Astrocyte (in vitro differentiated cells and primary cell): Measurements from ENCODE around the gene PXT1. TPM values are rescaled to one million over a fixed set of nuclear protein-coding genes. Genes with fewer than 3 reads are reported as not detected.

Source experiments
- DNase-seq: peaks from one replicate; pipeline ENCODE4 v3.0.0-alpha.2; 2010; ENCODE audit warnings: low read depth
- FAIRE-seq: peaks from 2 replicates; lab custom pipeline; 2011; peaks lifted over from hg19 to GRCh38; lab: Jason Lieb, UNC
- H2AFZ ChIP-seq: 2 replicates; pipeline ENCODE4 v1.6.0; 2012; ENCODE audit warnings: low read depth, low read length, inconsistent platforms
- H3K27ac ChIP-seq: 2 replicates; pipeline ENCODE4 v1.5.1; 2011; ENCODE audit warnings: low read depth, low read length, inconsistent platforms
- H3K27me3 ChIP-seq: 2 replicates; pipeline ENCODE4 v1.6.0; 2011; ENCODE audit warnings: low read length, inconsistent platforms; ENCODE audit not compliant: insufficient read depth
- H3K36me3 ChIP-seq: 2 replicates; pipeline ENCODE4 v1.5.1; 2011; ENCODE audit warnings: low read length, inconsistent platforms; ENCODE audit not compliant: insufficient read depth
- H3K4me1 ChIP-seq: 2 replicates; pipeline ENCODE4 v1.5.1; 2011; ENCODE audit warnings: low read length, inconsistent platforms; ENCODE audit not compliant: insufficient read depth
- H3K4me2 ChIP-seq: 2 replicates; pipeline ENCODE4 v1.6.0; 2012; ENCODE audit warnings: low read length, inconsistent platforms
- H3K4me3 ChIP-seq: 2 replicates; pipeline ENCODE4 v1.5.1; 2011; ENCODE audit warnings: low read depth, mild to moderate bottlenecking, low read length, inconsistent platforms; ENCODE audit not compliant: insufficient read depth
- H3K79me2 ChIP-seq: 2 replicates; pipeline ENCODE4 v1.6.0; 2012; ENCODE audit warnings: mild to moderate bottlenecking, low read length, inconsistent platforms; ENCODE audit not compliant: insufficient read depth
- H3K9ac ChIP-seq: 2 replicates; pipeline ENCODE4 v1.6.0; 2012; ENCODE audit warnings: mild to moderate bottlenecking, low read length, inconsistent platforms
- H3K9me3 ChIP-seq: 2 replicates; pipeline ENCODE4 v1.5.1; 2012; ENCODE audit warnings: low read depth, mild to moderate bottlenecking, low read length, inconsistent platforms; ENCODE audit not compliant: insufficient read depth
- H4K20me1 ChIP-seq: 2 replicates; pipeline ENCODE4 v1.6.0; 2012; ENCODE audit warnings: low read length, inconsistent platforms; ENCODE audit not compliant: insufficient read depth
- H3K27ac Mint-ChIP-seq: one replicate; pipeline ENCODE4 v1.8.0; 2021; ENCODE audit warnings: mild to moderate bottlenecking, mixed read lengths; ENCODE audit not compliant: unreplicated experiment
- H3K27me3 Mint-ChIP-seq: one replicate; pipeline ENCODE4 v1.8.0; 2021; ENCODE audit warnings: low read depth, mixed read lengths; ENCODE audit not compliant: unreplicated experiment
- H3K36me3 Mint-ChIP-seq: one replicate; pipeline ENCODE4 v1.8.0; 2021; ENCODE audit warnings: low read depth, mixed read lengths; ENCODE audit not compliant: unreplicated experiment
- H3K4me1 Mint-ChIP-seq: one replicate; pipeline ENCODE4 v1.8.0; 2021; ENCODE audit warnings: low read depth, mixed read lengths; ENCODE audit not compliant: unreplicated experiment
- H3K4me3 Mint-ChIP-seq: one replicate; pipeline ENCODE4 v1.8.0; 2021; ENCODE audit warnings: mild to moderate bottlenecking, moderate library complexity, mixed read lengths; ENCODE audit not compliant: unreplicated experiment
- H3K9me3 Mint-ChIP-seq: one replicate; pipeline ENCODE4 v1.8.0; 2021; ENCODE audit warnings: mild to moderate bottlenecking, mixed read lengths; ENCODE audit not compliant: unreplicated experiment
- EZH2 ChIP-seq: IDR thresholded peaks from 2 replicates; pipeline ENCODE4 v1.6.1; 2012; ENCODE audit warnings: mild to moderate bottlenecking, low read length, inconsistent platforms; ENCODE audit not compliant: insufficient read depth
- total RNA-seq: library from RNA; stranded (reverse); gene quantifications from 2 replicates; pipeline ENCODE4 v1.2.1, GENCODE V29; 2021
- TF ChIP-seq, protein P1 (sequence below): IDR thresholded peaks from 2 replicates; pipeline ENCODE4 v1.5.1; 2011; ENCODE audit warnings: low read depth, mild to moderate bottlenecking, inconsistent platforms, low read length, moderate library complexity; ENCODE audit not compliant: insufficient read depth

PXT1 gene
- total RNA-seq, 1 donor from 2014 or later: 0.09 TPM

GRCh38 chr6:36445621-36446020, 3.0 kb upstream of the PXT1 start:
- peak overlapping the region; percentile 40 for H3K4me3 Mint-ChIP-seq
- no peak for TF ChIP-seq EZH2
- TF ChIP-seq, protein P1, sequence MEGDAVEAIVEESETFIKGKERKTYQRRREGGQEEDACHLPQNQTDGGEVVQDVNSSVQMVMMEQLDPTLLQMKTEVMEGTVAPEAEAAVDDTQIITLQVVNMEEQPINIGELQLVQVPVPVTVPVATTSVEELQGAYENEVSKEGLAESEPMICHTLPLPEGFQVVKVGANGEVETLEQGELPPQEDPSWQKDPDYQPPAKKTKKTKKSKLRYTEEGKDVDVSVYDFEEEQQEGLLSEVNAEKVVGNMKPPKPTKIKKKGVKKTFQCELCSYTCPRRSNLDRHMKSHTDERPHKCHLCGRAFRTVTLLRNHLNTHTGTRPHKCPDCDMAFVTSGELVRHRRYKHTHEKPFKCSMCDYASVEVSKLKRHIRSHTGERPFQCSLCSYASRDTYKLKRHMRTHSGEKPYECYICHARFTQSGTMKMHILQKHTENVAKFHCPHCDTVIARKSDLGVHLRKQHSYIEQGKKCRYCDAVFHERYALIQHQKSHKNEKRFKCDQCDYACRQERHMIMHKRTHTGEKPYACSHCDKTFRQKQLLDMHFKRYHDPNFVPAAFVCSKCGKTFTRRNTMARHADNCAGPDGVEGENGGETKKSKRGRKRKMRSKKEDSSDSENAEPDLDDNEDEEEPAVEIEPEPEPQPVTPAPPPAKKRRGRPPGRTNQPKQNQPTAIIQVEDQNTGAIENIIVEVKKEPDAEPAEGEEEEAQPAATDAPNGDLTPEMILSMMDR: no peak
- Histone ChIP-seq H3K9ac (no peak overlapping the region), H4K20me1 (peaks cover 39% of the 10 kb centered on the region), H3K27me3 (no peaks in the 10 kb centered on the region), H3K27ac (no peak overlapping the region), H3K4me3 (no peak overlapping the region), H2AFZ (no peak overlapping the region), H3K4me1 (peaks cover 29% of the 10 kb centered on the region), H3K4me2 (peak overlapping the region; percentile 47), H3K36me3 (peaks cover 5% of the 10 kb centered on the region), H3K79me2 (peaks cover 75% of the 10 kb centered on the region), H3K9me3 (peaks cover 2% of the 10 kb centered on the region)
- H3K36me3 Mint-ChIP-seq: peaks cover 10% of the 10 kb centered on the region
- no peak for DNase-seq
- peaks cover 3% of the 10 kb centered on the region for H3K9me3 Mint-ChIP-seq
- H3K27me3 Mint-ChIP-seq: no peaks in the 10 kb centered on the region
- peak overlapping the region; percentile 28 for H3K27ac Mint-ChIP-seq
- no peak for FAIRE-seq
- peaks cover 28% of the 10 kb centered on the region for H3K4me1 Mint-ChIP-seq

GRCh38 chr6:36444470-36444869, 1.8 kb upstream of the PXT1 start:
- Histone ChIP-seq H3K9ac (peak overlapping the region; percentile 93), H3K27ac (peak overlapping the region; percentile 87), H3K36me3 (peaks cover 5% of the 10 kb centered on the region), H3K9me3 (peaks cover 2% of the 10 kb centered on the region), H3K79me2 (peaks cover 65% of the 10 kb centered on the region), H3K27me3 (no peaks in the 10 kb centered on the region), H2AFZ (no peak overlapping the region), H3K4me1 (peaks cover 29% of the 10 kb centered on the region), H3K4me2 (peak overlapping the region; percentile 88), H3K4me3 (peak overlapping the region; percentile 78), H4K20me1 (peaks cover 36% of the 10 kb centered on the region)
- Mint-ChIP-seq H3K9me3 (peaks cover 3% of the 10 kb centered on the region), H3K4me1 (peaks cover 28% of the 10 kb centered on the region), H3K27ac (peak overlapping the region; percentile 43), H3K27me3 (no peaks in the 10 kb centered on the region), H3K4me3 (peak overlapping the region; percentile 98), H3K36me3 (peaks cover 7% of the 10 kb centered on the region)
- TF ChIP-seq EZH2: no peak
- TF ChIP-seq, protein P1: no peak
- peak; percentile 90 for DNase-seq
- FAIRE-seq: no peak
